WTC11 (cell line): ENCODE measurements around the gene ALKBH1. TPM values are rescaled to one million over a fixed set of nuclear protein-coding genes. Genes with fewer than 3 reads are reported as not detected.

Experiments used
- ATAC-seq: fragments of 200-7000 bp; cut with Tn5 transposase; 2 replicates; pipeline ENCODE4 v1.10.0; 2021; ENCODE audit warnings: mild to moderate bottlenecking, moderate library complexity
- CTCF ChIA-PET: fragments of 300-600 bp; sonication (Branson Sonifier 250); formaldehyde crosslinking; loops from one replicate; lab custom pipeline; 2021; ENCODE audit warnings: antibody characterized with exemption; lab: Charles Lee
- POLR2A ChIA-PET: fragments of 350-600 bp; sonication (Branson Sonifier 250); formaldehyde crosslinking; loops from one replicate; lab custom pipeline; 2021; ENCODE audit warnings: antibody characterized with exemption; lab: Charles Lee
- DNase-seq: peaks from one replicate; pipeline ENCODE4 v3.0.0; 2021; ENCODE audit warnings: low spot score
- H3K27ac Mint-ChIP-seq: 2 replicates; pipeline ENCODE4 v1.8.0; 2021; ENCODE audit warnings: mixed read lengths
- H3K27me3 Mint-ChIP-seq: 2 replicates; pipeline ENCODE4 v1.8.0; 2021; ENCODE audit warnings: low read depth, mild to moderate bottlenecking, moderate library complexity, mixed read lengths
- H3K36me3 Mint-ChIP-seq: 2 replicates; pipeline ENCODE4 v1.8.0; 2021; ENCODE audit warnings: mixed read lengths
- H3K4me1 Mint-ChIP-seq: 2 replicates; pipeline ENCODE4 v1.8.0; 2022; ENCODE audit warnings: mixed read lengths
- H3K4me3 Mint-ChIP-seq: 2 replicates; pipeline ENCODE4 v1.8.0; 2021; ENCODE audit warnings: mild to moderate bottlenecking, moderate library complexity, mixed read lengths
- H3K9me3 Mint-ChIP-seq: 2 replicates; pipeline ENCODE4 v1.8.0; 2021; ENCODE audit warnings: mixed read lengths
- ARID4B ChIP-seq: sonication (generic); formaldehyde crosslinking; IDR thresholded peaks from 2 replicates; pipeline ENCODE4 v1.8.0; 2023; ENCODE audit warnings: missing genetic modification reagents, mild to moderate bottlenecking, borderline replicate concordance
- ATF6 ChIP-seq: sonication (generic); formaldehyde crosslinking; IDR thresholded peaks from 2 replicates; pipeline ENCODE4 v1.8.1; 2023; ENCODE audit warnings: mild to moderate bottlenecking, missing genetic modification reagents
- CDX4 ChIP-seq: fragments of 250-450 bp; sonication (Bioruptor Pico); IDR thresholded peaks from 2 replicates; pipeline ENCODE4 v1.9.0; 2021; ENCODE audit warnings: moderate library complexity, mild to moderate bottlenecking, inconsistent platforms, borderline replicate concordance
- E2F4 ChIP-seq: sonication (generic); formaldehyde crosslinking; IDR thresholded peaks from 2 replicates; pipeline ENCODE4 v1.8.1; 2022; ENCODE audit warnings: low read depth, mild to moderate bottlenecking, moderate library complexity, missing genetic modification reagents, borderline replicate concordance
- ELF4 ChIP-seq: sonication (generic); formaldehyde crosslinking; IDR thresholded peaks from 2 replicates; pipeline ENCODE4 v1.8.1; 2022; ENCODE audit warnings: low read depth, mild to moderate bottlenecking, moderate library complexity, missing genetic modification reagents
- ETV6 ChIP-seq: sonication (generic); formaldehyde crosslinking; IDR thresholded peaks from 2 replicates; pipeline ENCODE4 v1.8.1; 2022; ENCODE audit warnings: mild to moderate bottlenecking, missing genetic modification reagents
- FOXP1 ChIP-seq: sonication (generic); formaldehyde crosslinking; IDR thresholded peaks from 2 replicates; pipeline ENCODE4 v1.8.0; 2022; ENCODE audit warnings: missing genetic modification reagents, mild to moderate bottlenecking, moderate library complexity, borderline replicate concordance
- JUN ChIP-seq: sonication (generic); formaldehyde crosslinking; IDR thresholded peaks from 2 replicates; pipeline ENCODE4 v1.8.0; 2023; ENCODE audit warnings: mild to moderate bottlenecking, missing genetic modification reagents
- MAX ChIP-seq: sonication (generic); formaldehyde crosslinking; IDR thresholded peaks from 2 replicates; pipeline ENCODE4 v1.8.0; 2022; ENCODE audit warnings: mild to moderate bottlenecking, missing genetic modification reagents
- MYBL2 ChIP-seq: sonication (generic); formaldehyde crosslinking; IDR thresholded peaks from 2 replicates; pipeline ENCODE4 v1.8.1; 2023; ENCODE audit warnings: mild to moderate bottlenecking, moderate library complexity, missing genetic modification reagents
- NR3C1 ChIP-seq: sonication (generic); formaldehyde crosslinking; conservative IDR thresholded peaks from 2 replicates; pipeline ENCODE4 v1.8.1; 2023; ENCODE audit warnings: low read depth, mild to moderate bottlenecking, missing genetic modification reagents
- RORB ChIP-seq: fragments of 250-450 bp; sonication (Bioruptor Pico); IDR thresholded peaks from 2 replicates; pipeline ENCODE4 v1.9.0; 2021; ENCODE audit warnings: mild to moderate bottlenecking
- SMAD3 ChIP-seq: sonication (generic); formaldehyde crosslinking; IDR thresholded peaks from 2 replicates; pipeline ENCODE4 v1.8.0; 2022; ENCODE audit warnings: missing genetic modification reagents, mild to moderate bottlenecking, borderline replicate concordance
- SP1 ChIP-seq: sonication (generic); formaldehyde crosslinking; conservative IDR thresholded peaks from 2 replicates; pipeline ENCODE4 v1.8.1; 2022; ENCODE audit warnings: missing genetic modification reagents
- STAT6 ChIP-seq: sonication (generic); formaldehyde crosslinking; conservative IDR thresholded peaks from 2 replicates; pipeline ENCODE4 v1.8.1; 2023; ENCODE audit warnings: mild to moderate bottlenecking, low read depth, missing genetic modification reagents, moderate library complexity
- ZBTB21 ChIP-seq: sonication (generic); formaldehyde crosslinking; IDR thresholded peaks from 2 replicates; pipeline ENCODE4 v1.8.1; 2023; ENCODE audit warnings: mild to moderate bottlenecking, missing genetic modification reagents, borderline replicate concordance
- ZBTB43 ChIP-seq: sonication (generic); formaldehyde crosslinking; IDR thresholded peaks from 2 replicates; pipeline ENCODE4 v1.8.1; 2023; ENCODE audit warnings: mild to moderate bottlenecking, missing genetic modification reagents
- ZNF317 ChIP-seq: sonication (generic); formaldehyde crosslinking; IDR thresholded peaks from 2 replicates; pipeline ENCODE4 v1.8.1; 2023; ENCODE audit warnings: low read depth, mild to moderate bottlenecking, moderate library complexity, missing genetic modification reagents, borderline replicate concordance
- total RNA-seq: library from RNA; stranded (reverse); gene quantifications from 3 replicates; pipeline ENCODE4 v1.2.3, GENCODE V29; 2021

Gene ALKBH1
- total RNA-seq, 1 experiment from 2014 or later = 18.8 TPM

GRCh38 chr14:77646907-77647306 is 60.9 kb downstream of the ALKBH1 start:
- TF ChIP-seq ATF6 (CRISPR knock-in tag) (no peak), NR3C1 (CRISPR knock-in tag) (no peak), MAX (CRISPR knock-in tag) (no peak), MYBL2 (CRISPR knock-in tag) (no peak), ZNF317 (CRISPR knock-in tag) (no peak), FOXP1 (CRISPR knock-in tag) (no peak), ZBTB21 (CRISPR knock-in tag) (no peak), SP1 (no peak), RORB (CRISPR knock-in tag) (no peak), ETV6 (no peak)
- CTCF ChIA-PET = no interaction called here
- Mint-ChIP-seq H3K4me1 (no peaks in the 10 kb centered on the region), H3K4me3 (no peak overlapping the region), H3K27me3 (peaks cover 10% of the 10 kb centered on the region), H3K27ac (no peak overlapping the region), H3K9me3 (peaks cover 10% of the 10 kb centered on the region), H3K36me3 (no peaks in the 10 kb centered on the region)
- no peak for ATAC-seq
- DNase-seq = no peak
- POLR2A ChIA-PET = no interaction called here

GRCh38 chr14:77645520-77646230 is 62.1 kb downstream of the ALKBH1 start:
- Mint-ChIP-seq H3K4me1 (no peaks in the 10 kb centered on the region), H3K27ac (no peak overlapping the region), H3K27me3 (peaks cover 8% of the 10 kb centered on the region)
- TF ChIP-seq STAT6 (CRISPR knock-in tag) = no peak
- TF ChIP-seq JUN (CRISPR knock-in tag) = no peak
- TF ChIP-seq, all 79 proteins: peak for 0
- H3K4me3 Mint-ChIP-seq = no peak overlapping the region
- peaks cover 10% of the 10 kb centered on the region for H3K9me3 Mint-ChIP-seq
- H3K36me3 Mint-ChIP-seq = no peaks in the 10 kb centered on the region
- ChIA-PET POLR2A (no interaction called here), CTCF (no interaction called here)
- ATAC-seq (no peak), DNase-seq (no peak)

- ChIA-PET CTCF (no interaction called here), POLR2A (no interaction called here)
- no peaks in the 10 kb centered on the region; the same call in 1 of the 2 replicates for H3K27me3 Mint-ChIP-seq
- no peak overlapping the region for H3K4me3 Mint-ChIP-seq
- no peak for ATAC-seq
- H3K27ac Mint-ChIP-seq = no peak overlapping the region
- peaks cover 4% of the 10 kb centered on the region; the same call in 1 of the 2 replicates for H3K36me3 Mint-ChIP-seq
- H3K9me3 Mint-ChIP-seq = peaks cover 15% of the 10 kb centered on the region
- DNase-seq = no peak
- no peaks in the 10 kb centered on the region for H3K4me1 Mint-ChIP-seq
- no peak for TF ChIP-seq ELF4
- no peak for TF ChIP-seq ARID4B (CRISPR knock-in tag)
- no peak for TF ChIP-seq SP1
- TF ChIP-seq ZBTB43 (CRISPR knock-in tag) = no peak
- no peak for TF ChIP-seq CDX4 (CRISPR knock-in tag)
- no peak for TF ChIP-seq MAX (CRISPR knock-in tag)
- TF ChIP-seq SMAD3 = no peak
- no peak for TF ChIP-seq E2F4 (CRISPR knock-in tag)
These were observed 65.4 kb downstream of the ALKBH1 start for GRCh38 chr14:77642407-77642806.
